Erythroblast (primary cell): ENCODE data around the gene CYB5R4.

Experiments used
- DNase-seq, 2 experiments: peaks; one replicate each; lab custom pipeline; 2025; lab: John Stamatoyannopoulos, UW
- GATA1 ChIP-seq: IDR thresholded peaks from 2 replicates; pipeline ENCODE4 v1.6.1; 2011; ENCODE audit warnings: low read depth, mild to moderate bottlenecking, control low read depth, low read length, moderate library complexity
- POLR2A ChIP-seq: IDR thresholded peaks from 2 replicates; pipeline ENCODE4 v1.6.1; 2011; ENCODE audit warnings: mild to moderate bottlenecking, low read length

CYB5R4 gene

GRCh38 chr6:84003131-84003530 is 143.6 kb downstream of the CYB5R4 start:
- DNase-seq = no peak
- TF ChIP-seq GATA1 = no peak
- no peak for TF ChIP-seq POLR2A

DNA sequence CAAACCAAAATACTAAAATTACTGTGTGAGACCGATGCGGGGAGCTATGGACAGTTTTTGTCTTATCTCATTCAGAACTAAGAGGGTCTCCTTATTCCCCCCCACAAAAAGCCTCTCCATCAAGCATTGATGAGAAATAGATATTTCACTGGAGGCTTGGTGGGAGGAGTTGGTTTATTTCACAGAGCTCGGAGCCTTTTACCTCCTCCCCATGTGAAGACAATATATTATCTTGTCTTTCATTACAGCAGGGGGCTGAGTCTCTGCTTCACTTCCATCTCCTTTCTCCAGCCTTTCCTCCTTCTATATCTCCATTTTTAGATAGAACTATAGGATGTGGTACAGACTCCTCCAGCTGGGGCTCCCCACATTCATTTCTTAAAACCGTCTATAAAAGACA is 144.2 kb downstream of the CYB5R4 start:
- TF ChIP-seq POLR2A (no peak), GATA1 (no peak)
- DNase-seq = no peak

DNA sequence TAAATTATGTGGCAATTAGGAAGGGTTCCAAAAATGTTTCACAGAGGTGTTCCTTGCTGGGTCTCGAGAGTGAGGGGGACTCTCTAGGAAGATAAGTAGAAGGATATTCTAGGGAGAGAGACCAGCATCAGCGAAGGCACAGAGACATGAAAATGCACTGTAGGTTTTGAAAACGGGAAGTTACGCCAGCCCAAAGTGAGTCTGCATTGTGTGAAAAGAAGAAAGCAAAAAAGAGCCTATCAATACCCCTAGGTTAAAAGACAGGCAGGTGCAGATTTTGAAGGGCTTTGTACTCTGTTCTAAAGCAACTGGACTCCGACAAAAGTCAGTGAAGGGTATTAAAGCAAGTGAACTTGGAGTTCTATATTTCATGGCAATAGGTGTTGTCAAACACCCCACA is 148.4 kb downstream of the CYB5R4 start:
- no peak for DNase-seq
- TF ChIP-seq POLR2A (no peak), GATA1 (no peak)

DNA sequence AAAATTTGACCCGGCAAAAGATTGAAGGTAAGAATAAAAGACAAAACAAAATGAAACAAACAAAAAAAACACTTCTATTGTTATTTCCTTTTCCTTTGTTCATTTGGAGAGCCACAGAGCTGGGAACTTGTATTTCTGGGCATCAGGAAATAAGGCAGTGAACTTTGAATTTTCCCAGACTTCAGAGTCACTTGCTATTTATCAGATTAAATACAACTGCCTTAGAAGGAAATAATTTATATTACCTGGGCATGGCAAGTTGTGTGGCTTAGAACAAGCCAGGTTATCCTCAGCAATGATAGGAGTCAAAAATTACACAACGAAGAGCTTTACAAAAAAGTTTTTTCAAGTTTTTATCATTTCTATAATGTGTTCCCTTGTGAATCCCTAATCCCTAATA is 153.9 kb downstream of the CYB5R4 start:
- no peak for DNase-seq
- no peak for TF ChIP-seq GATA1
- TF ChIP-seq POLR2A = no peak

DNA sequence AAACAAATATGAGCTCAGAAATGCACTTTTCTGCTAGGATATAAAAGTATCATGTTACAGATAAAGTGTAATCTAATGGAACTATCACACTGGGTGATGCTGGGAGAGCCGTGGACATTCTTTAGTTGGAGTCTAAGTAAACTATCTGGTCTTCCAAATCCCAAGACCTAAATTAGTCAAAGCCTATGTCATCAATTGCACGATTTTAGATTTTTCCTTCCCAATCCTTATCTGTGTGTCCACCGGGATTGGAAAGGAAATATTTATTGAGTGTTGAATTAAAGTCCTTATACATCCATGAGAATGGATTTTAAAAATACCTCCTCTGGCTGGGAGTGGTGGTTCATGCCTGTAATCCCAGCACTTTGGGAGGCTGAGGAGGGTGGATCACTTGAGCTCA is 154.4 kb downstream of the CYB5R4 start:
- TF ChIP-seq POLR2A (no peak), GATA1 (no peak)
- DNase-seq = no peak

DNA sequence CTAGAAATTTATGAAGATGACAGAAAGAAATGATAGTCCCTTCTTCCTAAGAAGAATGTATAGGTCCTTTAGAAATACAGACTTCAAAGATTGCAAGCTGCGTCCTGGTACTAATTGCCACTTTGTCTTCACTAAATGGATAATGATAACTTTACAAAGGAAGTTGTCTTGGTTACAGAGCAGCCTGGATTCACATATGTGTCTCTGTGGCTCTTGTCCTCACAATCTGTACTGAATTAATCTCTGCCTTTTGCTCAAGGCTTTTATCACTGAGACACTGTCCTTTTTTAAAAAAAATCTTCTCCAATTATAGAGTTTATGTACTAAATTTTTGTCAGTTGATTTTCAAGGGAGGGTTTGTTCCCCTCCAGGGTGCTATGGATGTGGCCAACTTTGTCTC is 156.5 kb downstream of the CYB5R4 start:
- no peak for DNase-seq
- TF ChIP-seq POLR2A (no peak), GATA1 (no peak)
